Liver (tissue), 3 donors: ENCODE measurements around the gene HIVEP3.

Experiments
- ATF3 ChIP-seq: IDR thresholded peaks from 2 replicates; pipeline ENCODE4 v1.6.1; 2016; ENCODE audit warnings: antibody characterized with exemption
- CTCF ChIP-seq: fragments of 150-350 bp; IDR thresholded peaks from 2 replicates; pipeline ENCODE4 v1.5.1; 2017; ENCODE audit warnings: improper control_type of control experiment, low read depth, low read length; ENCODE audit not compliant: missing input control
- HNF4G ChIP-seq: IDR thresholded peaks from 2 replicates; pipeline ENCODE4 v1.6.1; 2016; ENCODE audit warnings: antibody characterized with exemption
- RXRA ChIP-seq, 2 donors: IDR thresholded peaks; 2 replicates each; pipeline ENCODE4 v1.6.1; 2017 to 2018; ENCODE audit warnings: antibody characterized with exemption in 2 of 2, mild to moderate bottlenecking in 1 of 2
- TAF1 ChIP-seq: conservative IDR thresholded peaks from 2 replicates; pipeline ENCODE4 v1.6.1; 2016; ENCODE audit warnings: antibody characterized with exemption, mild to moderate bottlenecking
- YY1 ChIP-seq: IDR thresholded peaks from 2 replicates; pipeline ENCODE4 v1.6.1; 2016; ENCODE audit warnings: antibody characterized with exemption, mild to moderate bottlenecking
- donor health status: healthy.
- donor health status: healthy.

- TF ChIP-seq ATF3 (no peak), RXRA (IDR thresholded peaks at IDR 0.05) (no peak), YY1 (no peak), HNF4G (no peak), TAF1 (no peak), CTCF (no peak)
Observed at GRCh38 chr1:41573194-41573593, 345.5 kb downstream of the HIVEP3 start.
